Right ventricle myocardium inferior (tissue), 1 donor: Measurements from ENCODE around the gene ALDH2. TPM values are rescaled to one million over a fixed set of nuclear protein-coding genes. Genes with fewer than 3 reads are reported as not detected.

Source experiments
- ATAC-seq: fragments of 200-7000 bp; cut with Tn5 transposase; one replicate; pipeline ENCODE4 v1.9.1; 2020; ENCODE audit warnings: mild to moderate bottlenecking, moderate library complexity
- DNase-seq: peaks from one replicate; pipeline ENCODE4 v3.0.0; 2021; ENCODE audit errors: missing footprints
- intact Hi-C: fragments of 100-400 bp; cut with DNase I; formaldehyde crosslinking; loops from one replicate; pipeline ENCODE4 v1.11.0; 2022
- total RNA-seq: library from RNA; stranded (reverse); fragmentation: NEBNext Ultra II Directional; extraction: Animal tissue kit (Norgen Biotek cat#: 25700); gene quantifications from one replicate; pipeline ENCODE4 v1.2.1, GENCODE V29; 2021
- donor health status: DM: no; HTN: yes; CAD: no; lungs with severe emphysema.

ALDH2 gene
- total RNA-seq, 1 donor from 2014 or later, result 382 TPM

- intact Hi-C loops, result no loop called here
- ATAC-seq (no peak), DNase-seq (no peak)
Observed at GRCh38 chr12:111780166-111780565, 13.4 kb downstream of the ALDH2 start.

DNA sequence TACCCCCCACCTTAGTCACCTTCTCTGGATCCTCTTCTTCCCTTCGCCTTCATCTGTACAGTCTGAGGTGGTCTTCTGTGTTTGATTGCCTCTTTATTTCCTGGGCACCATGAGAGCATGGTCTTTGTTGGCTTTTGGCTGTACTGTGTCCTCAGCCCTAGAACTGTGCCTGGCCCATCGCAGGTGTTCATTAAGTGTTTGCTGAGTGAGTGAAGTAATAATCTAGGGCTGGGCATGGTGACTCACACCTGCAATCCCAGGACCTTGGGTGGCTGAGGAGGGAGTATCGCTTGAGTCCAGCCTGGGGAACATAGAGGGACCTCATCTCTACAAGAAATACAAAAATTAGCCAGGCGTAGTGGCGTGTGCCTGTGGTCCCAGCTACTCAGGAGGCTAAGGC lies 13.9 kb downstream of the ALDH2 start:
- ATAC-seq, result no peak
- DNase-seq, result no peak
- intact Hi-C loops, result no loop called here

DNA sequence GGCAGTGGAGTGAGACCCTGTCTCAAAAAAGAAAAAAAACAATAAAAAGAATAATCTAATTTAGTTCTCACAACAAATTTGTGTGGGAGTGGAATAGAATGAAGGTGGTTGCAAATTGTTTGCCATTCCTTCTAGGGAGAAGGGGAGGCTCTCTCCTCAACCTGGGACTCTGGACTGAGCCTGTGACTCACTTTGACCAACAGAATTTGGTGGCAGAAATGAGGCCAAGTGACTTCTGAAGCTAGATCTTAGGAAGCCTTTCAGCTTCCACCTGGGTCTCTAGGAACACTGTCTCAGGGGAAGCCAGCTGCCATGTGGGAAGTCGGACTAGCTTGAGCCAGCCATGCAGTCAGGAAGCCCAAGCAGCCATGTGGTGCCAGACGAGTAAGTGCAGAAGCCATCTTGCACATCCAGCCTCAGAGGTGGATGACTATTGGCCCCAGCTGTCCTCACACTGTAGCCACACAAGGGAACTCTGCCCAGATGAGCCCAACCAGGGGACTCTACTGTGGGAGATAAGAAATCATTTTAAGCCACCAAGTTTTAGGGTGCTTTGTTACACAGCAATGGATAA lies 14.4 kb downstream of the ALDH2 start:
- DNase-seq (no peak), ATAC-seq (no peak)
- intact Hi-C loops, result no loop called here

DNA sequence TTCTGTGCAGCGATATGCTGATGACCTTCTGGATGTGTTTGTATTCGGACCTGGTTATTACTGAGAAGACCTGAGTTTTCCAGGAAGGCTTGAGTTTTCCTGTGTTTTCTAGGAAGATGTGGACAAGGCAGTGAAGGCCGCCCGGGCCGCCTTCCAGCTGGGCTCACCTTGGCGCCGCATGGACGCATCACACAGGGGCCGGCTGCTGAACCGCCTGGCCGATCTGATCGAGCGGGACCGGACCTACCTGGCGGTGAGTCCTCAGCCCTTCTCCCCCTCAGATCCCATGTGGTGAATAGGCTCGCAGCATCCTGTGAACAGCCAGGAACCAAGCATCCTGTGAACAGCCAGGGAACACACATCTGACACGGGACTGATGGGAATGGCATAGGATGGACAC lies 16.3 kb downstream of the ALDH2 start:
- no peak for ATAC-seq
- DNase-seq, result no peak
- intact Hi-C loops, result no loop called here

DNA sequence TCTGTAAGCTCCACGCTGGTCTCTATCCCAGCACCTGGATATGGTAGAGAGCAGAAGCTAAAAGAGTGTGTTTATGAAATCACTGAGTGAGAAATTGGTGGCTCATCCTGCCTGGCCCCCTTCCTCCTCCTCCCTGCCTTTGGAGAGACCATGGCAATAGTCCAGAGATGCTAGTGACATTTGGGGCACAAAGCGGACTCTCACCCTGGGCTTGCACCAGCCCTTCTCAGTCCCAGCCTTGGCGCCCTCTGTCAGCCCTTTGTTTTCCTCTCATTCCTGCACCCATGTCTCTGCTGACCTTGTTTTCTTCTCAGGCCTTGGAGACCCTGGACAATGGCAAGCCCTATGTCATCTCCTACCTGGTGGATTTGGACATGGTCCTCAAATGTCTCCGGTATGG lies 18.2 kb downstream of the ALDH2 start:
- ATAC-seq, result no peak
- DNase-seq, result no peak
- intact Hi-C loops, result no loop called here

GRCh38 chr12:111785651-111786050 lies 18.9 kb downstream of the ALDH2 start:
- ATAC-seq (no peak), DNase-seq (no peak)
- intact Hi-C loops, result no loop called here

DNA sequence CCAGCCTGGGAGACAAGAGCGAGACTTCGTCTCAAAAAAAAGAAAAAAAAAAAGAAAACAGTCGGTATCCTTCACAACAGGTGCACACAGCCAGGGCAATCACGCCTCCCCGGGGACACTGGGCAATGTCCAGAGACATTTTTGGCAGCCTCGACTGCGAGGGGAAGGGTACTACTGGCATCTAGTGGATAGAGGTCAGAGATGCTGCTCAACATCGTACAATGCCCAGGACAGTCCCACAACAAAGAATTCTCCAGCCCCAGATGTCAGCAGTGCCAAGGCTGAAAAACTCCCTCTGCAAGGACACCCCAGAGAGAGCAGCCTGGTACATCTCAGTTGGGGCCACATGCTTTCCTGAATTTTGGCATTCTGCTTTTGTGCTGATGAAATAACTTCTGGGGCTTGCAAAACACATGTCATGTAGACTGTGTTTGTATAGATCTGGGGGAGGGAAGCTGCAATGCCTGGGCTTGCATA lies 21.5 kb downstream of the ALDH2 start:
- ATAC-seq, result peak; percentile 70
- intact Hi-C loops, result loop anchor here (1.0 kb wide), 1 partner anchor 34 kb away; no protein-coding TSS in a partner anchor
- DNase-seq, result no peak

GRCh38 chr12:111789779-111790178 lies 23.0 kb downstream of the ALDH2 start:
- intact Hi-C loops, result no loop called here
- DNase-seq, result no peak
- no peak for ATAC-seq

DNA sequence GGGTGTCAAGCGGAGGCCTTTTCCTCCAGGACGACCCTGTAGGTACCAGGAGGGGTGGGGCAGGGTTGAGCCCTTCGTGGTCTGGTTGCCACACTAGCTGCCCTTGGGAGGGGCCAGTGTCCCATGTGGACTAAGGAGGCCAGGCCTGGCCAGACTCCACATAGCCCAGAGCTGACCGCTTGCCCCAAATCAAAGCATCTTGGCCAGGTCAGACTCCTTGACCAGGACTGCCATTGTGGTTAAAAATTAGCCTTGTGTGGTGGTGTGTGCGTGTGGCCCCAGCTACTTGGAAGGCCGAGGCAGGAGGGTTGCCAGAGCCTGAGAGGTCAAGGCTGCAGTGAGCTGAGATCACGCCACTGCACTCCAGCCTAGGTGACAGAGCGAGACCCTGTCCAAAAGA lies 24.8 kb downstream of the ALDH2 start:
- intact Hi-C loops, result no loop called here
- no peak for DNase-seq

GRCh38 chr12:111792155-111792855 lies 25.6 kb downstream of the ALDH2 start:
- peak; percentile 81 for DNase-seq
- ATAC-seq, result peak; percentile 82
- intact Hi-C loops, result no loop called here

More for the DNA sequence above, 24.8 kb downstream of the ALDH2 start:
- no peak for ATAC-seq

- DNase-seq, result no peak
- no peak for ATAC-seq
- intact Hi-C loops, result no loop called here
Observed at GRCh38 chr12:111792856-111793235, 26.1 kb downstream of the ALDH2 start.

- intact Hi-C loops, result no loop called here
- ATAC-seq (peak; percentile 65), DNase-seq (no peak)
Observed at GRCh38 chr12:111798182-111798581, 31.4 kb downstream of the ALDH2 start.

- no peak for ATAC-seq
- intact Hi-C loops, result no loop called here
Observed at GRCh38 chr12:111799758-111800157, 33.0 kb downstream of the ALDH2 start.

DNA sequence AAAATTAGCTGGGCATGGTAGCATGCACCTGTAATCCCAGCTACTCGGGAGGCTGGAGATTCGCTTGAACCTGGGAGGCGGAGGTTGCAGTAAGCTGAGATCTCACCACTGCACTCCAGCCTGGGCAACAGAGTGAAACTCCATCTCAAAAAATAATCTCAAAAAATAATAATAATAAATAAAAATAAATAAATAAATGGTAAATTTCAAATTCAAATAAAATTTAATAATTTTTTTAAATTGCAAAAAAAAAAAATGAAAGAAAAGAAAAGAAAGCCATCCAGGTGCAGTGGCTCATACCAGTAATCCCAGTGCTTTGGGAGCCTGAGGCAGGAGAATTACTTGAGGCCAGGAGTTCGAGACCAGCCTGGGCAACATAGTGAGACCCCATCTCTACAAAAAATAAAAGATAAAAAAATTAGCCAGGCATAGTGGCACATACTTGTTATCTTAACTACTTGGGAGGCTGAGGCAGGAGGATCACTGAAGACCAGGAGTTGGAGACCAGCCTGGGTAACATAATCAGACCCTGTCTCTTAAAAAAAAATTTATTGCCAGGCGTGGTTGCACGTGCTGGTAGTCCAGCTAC lies 36.4 kb downstream of the ALDH2 start:
- no peak for DNase-seq
- ATAC-seq, result no peak
- intact Hi-C loops, result no loop called here

More at GRCh38 chr12:111799758-111800157, 33.0 kb downstream of the ALDH2 start:
- no peak for DNase-seq

DNA sequence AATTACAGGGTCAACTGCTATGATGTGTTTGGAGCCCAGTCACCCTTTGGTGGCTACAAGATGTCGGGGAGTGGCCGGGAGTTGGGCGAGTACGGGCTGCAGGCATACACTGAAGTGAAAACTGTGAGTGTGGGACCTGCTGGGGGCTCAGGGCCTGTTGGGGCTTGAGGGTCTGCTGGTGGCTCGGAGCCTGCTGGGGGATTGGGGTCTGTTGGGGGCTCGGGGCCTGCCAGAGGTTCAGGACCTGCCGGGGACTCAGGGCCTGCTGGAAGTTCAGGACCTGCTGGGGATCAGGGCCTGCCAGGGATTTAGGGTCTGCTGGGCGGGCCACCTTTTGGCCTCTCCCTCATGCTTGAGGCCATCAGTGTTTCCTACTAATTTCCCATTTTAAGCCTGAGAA lies 37.1 kb downstream of the ALDH2 start:
- intact Hi-C loops, result no loop called here
- ATAC-seq (no peak), DNase-seq (no peak)

GRCh38 chr12:111806304-111806703 lies 39.6 kb downstream of the ALDH2 start:
- ATAC-seq, result no peak
- intact Hi-C loops, result no loop called here
- DNase-seq, result no peak

DNA sequence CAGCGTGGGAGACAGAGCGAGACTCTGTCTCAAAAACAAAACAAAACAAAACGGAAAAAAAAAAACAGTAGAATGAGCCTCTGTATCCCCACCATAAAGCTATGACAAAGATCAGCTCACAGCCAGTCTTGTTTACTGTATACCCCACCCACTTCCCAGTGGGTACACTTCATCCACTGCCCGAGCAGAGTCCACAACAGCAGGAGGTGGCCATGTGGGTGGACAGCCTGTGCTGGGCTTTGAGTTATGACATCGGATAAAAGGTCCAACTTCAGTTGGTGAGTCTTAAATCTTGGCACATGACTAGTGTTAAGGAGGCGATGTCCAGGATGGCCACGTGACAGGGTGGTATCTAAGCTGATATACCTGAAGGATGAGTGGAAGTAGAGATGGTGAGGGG lies 40.5 kb downstream of the ALDH2 start:
- intact Hi-C loops, result no loop called here
- ATAC-seq (no peak), DNase-seq (no peak)

GRCh38 chr12:111812881-111813741 lies 46.4 kb downstream of the ALDH2 start:
- peak; percentile 83 for DNase-seq
- intact Hi-C loops, result loop anchor here (1.0 kb wide), 1 partner anchor 60 kb away; no protein-coding TSS in a partner anchor
- ATAC-seq, result peak; percentile 92

GRCh38 chr12:111816065-111816615 lies 49.4 kb downstream of the ALDH2 start:
- ATAC-seq, result no peak
- intact Hi-C loops, result no loop called here
- no peak for DNase-seq
